Activated CD8-positive, alpha-beta memory T cell treated with anti-CD3 and anti-CD28 coated beads for 4 hours (primary cell): Measurements from ENCODE around the gene DDAH1.

ENCODE experiments used
- DNase-seq, 2 donors: peaks; one replicate each; pipeline ENCODE4 v3.0.0-alpha.2; 2020; ENCODE audit warnings: low read depth in 2 of 2

The DDAH1 gene

GRCh38 chr1:85393490-85393889 is 71.5 kb downstream of the DDAH1 start:
- DNase-seq: no peak

- DNase-seq: no peak
Measured at GRCh38 chr1:85388416-85388815, 76.5 kb downstream of the DDAH1 start.

GRCh38 chr1:85387781-85388180 is 77.2 kb downstream of the DDAH1 start:
- no peak for DNase-seq

- no peak for DNase-seq
Measured at GRCh38 chr1:85386068-85386722, 78.8 kb downstream of the DDAH1 start.

DNA sequence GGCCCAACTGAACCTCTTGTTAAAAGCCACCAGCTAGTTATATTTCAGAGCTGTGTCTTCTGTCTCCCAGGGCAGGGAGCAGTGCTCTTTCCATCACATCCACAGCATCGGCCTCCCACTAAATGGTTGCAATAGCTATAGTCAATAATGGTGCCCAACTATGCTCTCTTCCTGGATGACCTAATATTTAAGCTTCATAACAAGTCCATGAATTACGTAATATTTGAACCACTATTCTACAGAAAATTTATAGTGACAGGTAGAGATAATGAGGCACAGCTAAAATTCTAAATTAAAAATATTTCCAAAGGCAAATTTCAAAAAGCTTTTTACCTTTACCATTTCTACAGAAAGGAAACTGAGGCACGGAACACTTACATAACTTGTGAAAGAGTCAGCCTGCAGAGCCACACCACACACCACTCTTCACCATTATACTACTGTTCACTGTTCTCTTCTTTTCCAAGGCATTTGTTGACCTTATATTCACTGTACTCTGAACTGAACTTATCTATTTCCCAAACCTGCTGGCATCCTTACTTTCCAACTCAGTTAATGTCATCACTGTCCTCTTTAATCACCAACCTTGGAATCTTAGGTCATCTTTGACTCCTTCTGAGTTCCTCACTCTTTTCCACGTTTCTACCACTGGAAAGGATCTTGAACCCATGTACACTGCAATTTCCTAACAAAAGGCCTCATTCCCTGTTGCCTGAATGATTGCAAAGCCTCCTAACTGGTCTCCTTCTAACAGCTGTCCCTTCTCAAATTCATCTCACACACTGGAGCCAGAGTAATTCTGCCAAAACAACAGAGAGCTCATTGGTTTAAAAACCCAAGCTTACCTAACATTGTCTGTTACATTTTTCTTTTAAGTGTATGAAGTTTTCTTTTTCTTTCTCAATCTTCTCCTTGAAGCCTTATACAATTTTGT is 85.5 kb downstream of the DDAH1 start:
- DNase-seq: no peak

DNA sequence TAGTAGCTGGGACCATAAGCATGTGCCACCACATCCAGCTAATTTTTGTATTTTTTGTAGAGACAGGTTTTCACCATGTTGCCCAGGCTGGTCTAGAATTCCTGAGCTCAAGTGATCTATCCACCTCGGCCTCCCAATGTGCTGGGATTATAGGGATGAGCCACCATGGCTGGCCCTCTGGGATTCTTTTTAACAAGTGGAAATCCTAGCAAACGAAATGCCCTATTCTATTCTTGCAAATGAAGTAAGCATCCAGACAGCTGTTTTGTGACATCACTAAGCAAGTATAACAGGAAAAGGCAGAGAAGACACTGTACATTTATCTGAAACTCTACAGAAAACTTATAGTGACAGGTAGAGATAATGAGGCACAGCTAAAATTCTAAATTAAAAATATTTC is 86.4 kb downstream of the DDAH1 start:
- DNase-seq: no peak

GRCh38 chr1:85376356-85376755 is 88.6 kb downstream of the DDAH1 start:
- DNase-seq: no peak

- no peak for DNase-seq
Measured at GRCh38 chr1:85375493-85375892, 89.5 kb downstream of the DDAH1 start.

DNA sequence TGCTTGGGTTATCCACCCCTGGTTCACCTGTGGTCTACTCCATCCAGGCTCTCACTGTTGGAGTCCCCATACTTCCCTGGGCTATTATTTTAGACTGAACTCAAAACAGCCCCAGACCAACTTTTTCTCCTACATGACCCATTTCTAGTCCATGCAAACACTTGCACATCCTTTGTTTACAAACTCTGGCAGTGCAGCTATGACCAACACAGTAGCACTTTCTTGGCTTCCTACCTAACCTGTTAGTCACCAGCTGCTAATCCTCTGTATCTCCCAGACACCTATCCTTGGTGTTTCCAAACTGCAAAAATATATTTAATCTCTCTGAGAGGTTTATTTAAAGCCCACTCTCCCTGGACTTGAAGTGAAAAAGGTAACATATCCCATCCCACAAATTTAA is 90.8 kb downstream of the DDAH1 start:
- no peak for DNase-seq

DNA sequence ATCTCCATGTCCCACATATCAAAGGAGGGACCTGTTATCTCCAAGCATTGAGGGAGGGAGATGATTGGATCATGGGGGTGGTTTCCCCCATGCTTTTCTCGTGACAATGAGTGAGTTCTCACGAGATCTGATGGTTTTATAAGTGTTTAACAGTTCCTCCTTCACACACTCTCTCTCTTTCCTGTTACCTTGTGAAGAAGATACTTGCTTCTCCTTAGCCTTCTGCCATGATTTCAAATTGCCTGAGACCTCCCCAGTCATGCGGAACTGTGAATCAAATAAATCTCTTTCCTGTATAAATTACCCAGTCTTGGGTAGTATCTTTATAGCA is 91.6 kb downstream of the DDAH1 start:
- DNase-seq: no peak

- DNase-seq: no peak
Measured at GRCh38 chr1:85372683-85373377, 92.1 kb downstream of the DDAH1 start.

DNA sequence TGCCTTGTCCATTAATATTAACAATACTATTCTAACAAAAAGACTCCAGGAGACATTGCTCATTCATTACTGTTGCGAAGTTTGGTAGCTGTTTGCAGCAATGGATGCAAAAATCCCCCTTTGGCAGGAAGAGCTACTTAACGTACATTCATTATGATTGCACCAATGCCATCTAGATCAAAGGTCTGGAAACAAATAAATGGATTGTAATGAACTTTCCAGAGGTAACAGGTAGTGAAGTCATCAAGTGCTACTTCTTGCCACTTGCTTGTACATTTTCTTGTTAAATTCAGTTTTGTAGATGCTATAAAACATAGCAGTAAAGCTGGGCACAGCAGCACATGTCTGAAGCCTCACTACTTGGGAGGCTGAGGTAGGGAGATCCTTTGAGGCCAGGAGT is 93.9 kb downstream of the DDAH1 start:
- DNase-seq: no peak

- no peak for DNase-seq
Measured at GRCh38 chr1:85368073-85368770, 96.7 kb downstream of the DDAH1 start.

GRCh38 chr1:85366391-85367170 is 98.4 kb downstream of the DDAH1 start:
- no peak for DNase-seq

- DNase-seq: no peak
Measured at GRCh38 chr1:85365851-85366250, 99.1 kb downstream of the DDAH1 start.

DNA sequence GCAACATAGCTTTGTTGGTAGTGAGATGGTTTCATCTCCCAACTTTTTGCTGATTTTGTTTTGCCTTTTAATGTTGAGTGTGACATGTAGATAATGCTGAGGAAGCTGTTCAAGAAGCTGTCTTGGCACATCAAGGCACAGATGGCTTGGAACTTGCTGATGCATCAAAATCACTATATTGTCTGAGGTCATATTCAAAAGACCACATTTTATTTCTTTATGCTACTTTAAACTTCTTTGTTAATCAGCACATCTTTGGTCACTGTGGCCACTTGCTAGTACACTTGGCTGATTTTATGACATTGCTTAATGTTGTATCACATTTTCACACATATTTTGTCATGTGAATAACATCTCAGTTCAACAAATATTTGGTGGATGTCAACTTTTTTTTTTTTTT is 101.4 kb downstream of the DDAH1 start:
- DNase-seq: no peak

GRCh38 chr1:85363092-85363491 is 101.9 kb downstream of the DDAH1 start:
- no peak for DNase-seq

GRCh38 chr1:85361606-85362296 is 103.2 kb downstream of the DDAH1 start:
- DNase-seq: no peak

- DNase-seq: no peak
Measured at GRCh38 chr1:85360730-85361493, 104.0 kb downstream of the DDAH1 start.
